ENCODE data around the gene GGCT. TPM values are rescaled to one million over a fixed set of nuclear protein-coding genes. Genes with fewer than 3 reads are reported as not detected.

The GGCT gene
- total and polyA plus RNA-seq, 2 of the 8 experiments (the other 6 are each of a cell fraction or from before 2014, with no cell fraction given) = 50.0 to 129 TPM

DNA sequence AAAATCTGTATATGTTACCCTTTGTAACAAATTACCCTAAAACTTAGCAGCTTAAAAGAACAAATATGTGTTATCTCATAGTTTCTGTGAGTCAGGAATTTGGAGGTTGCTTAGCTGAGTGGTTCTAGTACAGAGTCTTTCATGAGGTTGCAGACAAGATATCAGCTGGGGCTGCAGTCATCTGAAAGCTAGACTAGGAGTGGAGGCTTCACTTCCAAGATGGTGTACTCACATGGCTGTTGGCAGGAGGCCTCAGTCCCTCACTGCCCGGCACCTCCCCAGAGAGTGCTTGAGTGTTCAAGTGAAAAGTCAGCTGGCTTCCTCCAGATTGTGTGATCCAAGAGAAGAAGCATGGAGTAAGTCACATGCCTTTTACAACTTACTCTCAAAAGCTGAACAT lies 16.9 kb upstream of the GGCT start:
- WGBS, 2 experiments (ENCODE audit: extremely low coverage in 1 of 2, insufficient coverage in 1 of 2, insufficient read length in 1 of 2, insufficient replicate concordance in 2 of 2, low coverage in 1 of 2, low lambda C conversion rate in 2 of 2, missing lambda C conversion rate in 1 of 2) = 100% methylated on average over 1 of the region's 1 CpG; no CpG with 5 or more reads in 1 of the 2 experiments
- no peak overlapping the region for H3K27ac ChIP-seq (ENCODE audit: low read depth, low read length)
- DNase-seq (ENCODE audit: low read depth in 1 of 2, low spot score in 2 of 2) (no peak), FAIRE-seq (no peak)
- H3K4me3 ChIP-seq (ENCODE audit: extremely low read depth in 1 of 4, insufficient read depth in 2 of 4, low read depth in 3 of 4, low read length in 4 of 4) = no peak overlapping the region
- H3K4me2 ChIP-seq (ENCODE audit: insufficient read depth in 1 of 2, low read depth in 2 of 2, low read length in 2 of 2) = no peak overlapping the region
- H3K4me1 ChIP-seq (replicated peaks in 1 of 4; ENCODE audit: control insufficient read depth in 3 of 4, insufficient read depth in 4 of 4, low read length in 3 of 4) = no peaks in the 10 kb centered on the region
- no peak overlapping the region for H3K4ac ChIP-seq (replicated peaks; ENCODE audit: insufficient read length, low read depth, low read length)
- ChIA-PET CTCF (ENCODE audit: partially characterized antibody) (interaction anchor here (0.9 to 2.7 kb wide), 7 partner anchors 11 to 250 kb away, joined by 3 to 22 read pairs (median 5); no protein-coding TSS in a partner anchor), POLR2A (ENCODE audit: partially characterized antibody) (no interaction called here)
- no peak overlapping the region for H2BK5ac ChIP-seq (ENCODE audit: low read depth, low read length)
- H4K8ac ChIP-seq (ENCODE audit: extremely low read depth, insufficient read depth, low read length) = no peak overlapping the region
- H3K9ac ChIP-seq (replicated peaks in 1 of 4; ENCODE audit: extremely low read depth in 1 of 4, low read depth in 3 of 4, low read length in 3 of 4) = no peak overlapping the region
- no peaks in the 10 kb centered on the region for H3K36me3 ChIP-seq (ENCODE audit: control insufficient read depth in 2 of 4, insufficient read depth in 4 of 4, low read length in 3 of 4)
- H2BK20ac ChIP-seq (ENCODE audit: low read length) = no peak overlapping the region
- H4K20me1 ChIP-seq (replicated peaks in 1 of 2; ENCODE audit: control insufficient read depth in 1 of 2, insufficient read depth in 2 of 2, low read length in 2 of 2) = no peaks in the 10 kb centered on the region
- no peaks in the 10 kb centered on the region for H3K79me2 ChIP-seq (ENCODE audit: control insufficient read depth in 1 of 2, insufficient read depth in 2 of 2, low read length in 2 of 2)
- no peak overlapping the region for H2BK15ac ChIP-seq (ENCODE audit: low read length)
- H3K18ac ChIP-seq (ENCODE audit: extremely low read depth, low read length) = no peak overlapping the region
- no peak overlapping the region for H2BK12ac ChIP-seq (ENCODE audit: low read depth, low read length)
- no peaks in the 10 kb centered on the region for H3K23me2 ChIP-seq (ENCODE audit: low read depth, low read length)
- H3K56ac ChIP-seq (replicated peaks; ENCODE audit: insufficient read length, low read depth, low read length) = no peak overlapping the region
- no peak overlapping the region for H2AK5ac ChIP-seq (ENCODE audit: low read depth, low read length)
- H3K9me3 ChIP-seq (ENCODE audit: insufficient read depth in 2 of 2, low read depth in 1 of 2, low read length in 1 of 2) = no peaks in the 10 kb centered on the region
- H3K79me1 ChIP-seq (ENCODE audit: low read depth, low read length) = no peaks in the 10 kb centered on the region
- H3K14ac ChIP-seq (ENCODE audit: insufficient read length) = no peak overlapping the region
- H3K23ac ChIP-seq (ENCODE audit: insufficient read length) = no peak overlapping the region
- no peak overlapping the region for H2AFZ ChIP-seq (ENCODE audit: low read length)
- no peak overlapping the region for H2BK120ac ChIP-seq (replicated peaks; ENCODE audit: low read depth, low read length)
- H4K5ac ChIP-seq (ENCODE audit: insufficient read length, low read depth, low read length) = no peak overlapping the region
- no peak overlapping the region for H4K91ac ChIP-seq (replicated peaks; ENCODE audit: insufficient read length, low read length)
- no peaks in the 10 kb centered on the region for H3K27me3 ChIP-seq (replicated peaks in 1 of 4; ENCODE audit: control insufficient read depth in 3 of 4, extremely low read depth in 1 of 4, insufficient read depth in 3 of 4, low read length in 3 of 4)
- no peak for TF ChIP-seq FOSL1 (IDR thresholded peaks at IDR 0.05; ENCODE audit: insufficient read depth, low read depth, low read length)

Measured in H1 (cell line).